NT2/D1 (cell line): ENCODE data around the gene RBM12.

Source experiments
- YY1 ChIP-seq: IDR thresholded peaks from 2 replicates; pipeline ENCODE4 v1.6.1; 2011; ENCODE audit not compliant: insufficient read length, insufficient read depth
- ZNF274 ChIP-seq: IDR thresholded peaks from 2 replicates; pipeline ENCODE4 v1.6.1; 2011; ENCODE audit warnings: mild to moderate bottlenecking, low read depth, low read length

- no peak for TF ChIP-seq ZNF274
- no peak for TF ChIP-seq YY1
These were observed 4.5 kb upstream of the RBM12 start for GRCh38 chr20:35669221-35669620.
